GM15510 (cell line): Measurements from ENCODE around the gene ADIPOR2.

Experiments used
- POLR2A ChIP-seq: IDR thresholded peaks from 3 replicates; pipeline ENCODE4 v1.6.1; 2011; ENCODE audit warnings: borderline replicate concordance; ENCODE audit not compliant: insufficient read length; ENCODE audit errors: extremely low read depth

Gene ADIPOR2

DNA sequence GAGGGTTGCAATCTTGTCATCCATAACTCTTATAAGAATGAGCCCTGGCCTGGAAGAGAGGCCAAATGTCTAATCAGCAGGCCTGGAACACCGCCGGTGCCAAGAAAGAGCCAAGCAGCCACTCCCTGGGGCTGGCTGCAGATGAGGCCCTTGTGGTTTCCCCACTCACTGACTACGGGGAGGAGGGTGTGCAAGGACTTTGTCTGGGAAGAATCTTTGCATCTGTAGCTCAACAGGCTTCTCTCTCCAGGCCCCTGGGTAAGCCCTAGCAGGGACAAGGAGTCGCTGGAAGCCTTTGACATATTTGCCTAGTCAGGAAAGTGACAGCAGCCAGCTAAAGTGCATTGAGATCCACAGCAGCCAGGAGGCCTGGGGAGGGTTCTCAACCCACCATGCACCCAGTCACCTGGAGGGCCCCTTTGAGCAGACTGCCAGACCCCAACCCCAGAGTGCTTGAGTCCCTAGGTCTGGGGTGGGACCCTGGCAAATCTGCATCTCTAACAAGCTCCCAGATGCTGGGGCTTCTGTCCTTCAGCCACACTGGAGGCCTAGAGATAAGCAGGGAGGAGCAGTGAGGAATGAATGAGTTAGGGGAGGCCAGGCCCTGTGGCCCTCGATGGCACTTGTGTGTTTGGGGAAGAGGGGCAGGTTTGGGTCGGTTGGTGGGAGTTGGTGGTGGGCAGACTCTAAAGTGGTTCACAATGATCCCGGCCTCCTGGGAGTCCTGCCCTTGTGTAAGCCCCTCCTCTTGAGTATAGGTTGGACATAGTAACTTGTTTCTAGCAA lies 115.6 kb downstream of the ADIPOR2 start:
- no peak for TF ChIP-seq POLR2A

DNA sequence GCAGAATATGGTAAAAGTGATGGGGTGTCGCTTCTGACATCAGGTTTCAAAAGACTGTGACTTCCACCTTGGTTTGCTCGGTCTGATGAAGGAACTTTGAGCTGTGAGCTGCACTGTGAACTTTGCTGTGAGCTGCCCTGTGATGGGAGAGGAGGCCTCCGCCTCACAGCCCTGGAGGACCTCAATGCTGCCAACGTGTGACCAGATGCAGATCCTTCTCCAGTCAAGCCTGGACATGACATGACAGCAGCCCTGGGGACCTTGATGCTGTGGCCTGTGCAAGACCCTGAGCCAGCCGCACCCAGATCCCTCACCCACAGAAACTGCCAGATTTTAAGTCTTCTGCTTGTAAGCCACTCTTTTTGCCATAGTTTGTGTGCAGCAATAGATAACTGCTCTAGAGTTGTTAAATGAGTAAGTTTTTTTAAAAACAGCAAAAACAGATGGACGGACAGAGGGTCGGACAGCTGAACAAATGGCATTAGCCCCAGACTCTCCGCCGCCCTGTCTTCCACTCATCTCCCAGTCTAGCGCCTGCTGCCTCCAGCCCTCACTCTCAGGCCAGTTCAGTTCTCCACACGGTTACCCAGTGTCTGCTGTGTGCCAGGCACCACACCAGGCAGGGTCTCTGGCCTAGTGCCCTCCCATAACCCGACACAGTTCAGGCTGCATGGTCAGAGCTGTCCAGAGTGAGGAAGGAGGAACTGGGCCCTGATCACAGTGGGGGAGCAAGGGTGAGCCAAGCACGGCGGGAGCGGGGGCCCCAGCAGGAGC lies 116.4 kb downstream of the ADIPOR2 start:
- no peak for TF ChIP-seq POLR2A

DNA sequence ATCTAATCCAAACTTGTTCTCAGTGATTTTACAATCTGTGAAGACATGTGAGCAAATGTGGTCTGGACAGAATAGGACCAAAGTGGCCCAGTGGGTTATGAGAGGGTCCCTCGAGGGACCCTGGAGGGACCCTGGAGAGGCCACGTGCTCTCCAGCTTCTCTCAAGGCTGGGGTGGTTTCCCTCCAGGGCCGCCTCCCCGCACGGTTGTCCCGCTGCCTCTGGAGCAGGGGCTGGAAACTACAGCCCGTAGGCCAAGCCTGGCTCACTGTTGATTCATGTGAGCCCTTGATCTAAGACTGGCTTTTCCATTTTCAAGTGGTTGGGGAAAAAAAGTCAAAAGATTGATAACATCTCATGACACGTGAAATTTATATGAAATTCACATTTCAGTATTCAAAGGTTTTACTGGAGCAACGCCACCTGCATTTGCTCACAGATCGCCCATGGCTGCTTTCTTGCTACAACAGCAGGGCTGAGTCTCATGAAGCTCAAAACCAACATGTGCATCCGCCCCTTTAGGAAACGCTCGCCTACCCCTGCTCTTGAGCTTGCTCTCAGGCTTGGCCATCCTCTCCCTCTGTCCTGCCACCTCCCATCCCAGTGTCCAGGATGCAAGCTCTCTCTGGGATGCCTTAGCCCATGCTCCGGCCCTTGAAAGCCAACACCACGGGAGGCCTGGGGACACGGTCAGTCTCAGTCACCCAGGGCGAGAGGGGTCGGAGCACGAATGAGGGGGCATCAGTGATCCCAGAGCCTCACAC lies 117.3 kb downstream of the ADIPOR2 start:
- TF ChIP-seq POLR2A: no peak

DNA sequence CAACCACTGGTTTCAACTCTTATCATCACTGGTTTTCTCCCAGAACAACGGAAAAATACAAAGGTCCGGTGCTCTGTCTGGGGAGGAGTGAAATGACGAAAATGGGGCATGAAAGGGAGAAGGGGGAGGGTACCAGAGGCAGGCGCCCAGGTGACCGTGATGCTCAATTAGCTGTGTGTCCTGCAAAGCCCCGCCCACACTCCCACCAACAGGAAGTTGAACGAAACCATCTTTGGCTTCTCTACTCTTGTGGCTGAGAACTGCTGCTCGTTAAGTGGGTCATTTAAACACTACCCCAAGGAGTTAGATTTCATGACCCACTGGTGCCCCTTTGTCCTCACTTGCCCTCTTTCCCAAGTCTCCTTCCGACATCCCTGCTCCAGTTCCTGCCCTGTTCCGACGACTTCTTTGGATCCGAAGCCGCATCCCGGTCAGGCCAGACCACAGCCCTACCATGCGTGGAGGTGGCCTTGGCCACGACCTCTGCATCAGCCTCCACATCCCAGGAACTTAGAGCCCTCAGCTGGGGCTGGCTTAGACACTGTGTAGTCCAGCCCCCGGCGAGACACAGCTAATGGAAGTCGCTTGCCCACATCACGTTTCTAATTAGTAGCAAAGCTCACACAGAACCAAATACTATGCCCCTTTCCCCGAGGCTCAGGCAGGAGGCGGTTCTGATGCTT lies 118.1 kb downstream of the ADIPOR2 start:
- no peak for TF ChIP-seq POLR2A

DNA sequence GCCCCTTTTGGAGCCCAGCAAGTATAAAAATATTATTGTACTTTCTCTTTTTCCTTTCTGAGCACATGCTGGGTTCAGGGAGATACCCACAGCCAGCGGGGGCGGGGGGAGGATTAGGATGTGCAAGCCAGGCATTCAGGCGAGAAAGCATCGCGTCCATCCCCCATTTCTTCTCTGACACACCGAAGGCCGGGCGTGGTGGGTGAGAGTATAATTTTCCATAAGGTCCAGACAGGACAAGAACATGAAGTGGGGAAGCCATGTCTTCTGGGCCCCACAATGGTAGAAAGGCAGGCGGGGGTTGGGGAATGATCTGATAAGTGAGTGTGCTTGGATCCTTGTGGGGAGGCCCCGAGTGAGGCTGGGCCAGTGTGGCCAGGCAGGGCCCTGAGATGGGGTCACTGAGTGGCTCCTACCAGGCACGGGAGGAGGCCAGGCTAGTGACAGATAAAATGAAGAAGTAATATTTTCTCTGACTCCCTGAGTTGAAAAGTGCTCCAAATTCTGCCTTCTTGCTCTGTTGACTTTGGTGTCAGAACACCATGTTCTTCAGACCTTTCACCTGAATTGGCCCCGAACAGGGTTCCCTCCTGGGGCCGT lies 118.8 kb downstream of the ADIPOR2 start:
- TF ChIP-seq POLR2A: no peak

DNA sequence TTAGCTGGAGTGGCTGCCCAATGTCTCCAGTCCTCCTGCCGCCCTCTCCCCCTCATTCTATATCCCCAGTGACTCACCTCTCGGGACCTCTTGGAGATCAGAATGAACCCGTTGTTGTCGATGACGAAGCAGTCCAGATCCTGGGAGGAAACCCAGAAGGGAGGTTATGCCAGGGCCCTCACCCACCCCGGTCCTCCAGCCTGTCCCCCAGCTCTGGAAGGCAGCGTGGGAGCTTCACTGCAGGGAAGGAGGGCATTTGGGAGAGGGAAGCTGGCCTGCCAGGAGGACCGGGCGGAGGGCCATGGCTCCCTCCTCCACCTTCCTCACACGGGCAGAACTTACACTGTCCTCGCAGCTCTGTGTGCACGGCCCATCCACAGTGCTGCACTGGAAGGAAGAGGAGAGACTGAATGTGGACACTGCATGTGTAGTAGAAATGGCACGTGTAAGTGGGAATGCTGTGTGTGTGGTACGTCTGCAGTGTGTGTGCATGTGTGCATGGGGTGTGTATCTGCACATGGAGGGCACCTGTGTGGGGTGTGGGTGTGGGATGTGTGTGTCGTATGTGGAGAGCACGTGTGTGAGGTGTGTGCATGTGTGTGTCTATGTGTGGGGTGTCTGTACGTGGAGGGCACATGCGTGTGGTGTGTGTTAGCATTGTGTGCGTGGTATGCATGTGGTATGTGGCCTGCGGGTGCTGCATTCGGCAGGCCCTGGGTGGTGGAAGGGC lies 119.5 kb downstream of the ADIPOR2 start:
- TF ChIP-seq POLR2A: no peak

DNA sequence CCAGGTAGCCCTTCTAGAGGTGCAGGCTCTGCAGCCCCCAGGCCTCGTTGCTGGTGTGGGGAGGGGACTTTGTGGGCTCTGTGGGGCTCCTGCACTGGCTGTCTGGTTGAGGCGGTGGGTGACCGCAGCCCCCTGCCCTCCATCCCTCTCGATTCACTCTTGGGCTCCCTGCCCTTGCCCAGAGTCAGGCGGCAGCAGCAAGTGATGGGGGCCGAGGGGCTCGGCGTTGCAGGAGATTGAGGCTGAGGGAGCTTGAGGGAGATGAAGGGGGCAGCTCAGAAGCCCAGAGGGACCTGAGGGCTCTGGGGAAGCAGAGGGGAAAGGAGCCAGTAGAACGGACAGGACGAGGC lies 120.0 kb downstream of the ADIPOR2 start:
- no peak for TF ChIP-seq POLR2A

DNA sequence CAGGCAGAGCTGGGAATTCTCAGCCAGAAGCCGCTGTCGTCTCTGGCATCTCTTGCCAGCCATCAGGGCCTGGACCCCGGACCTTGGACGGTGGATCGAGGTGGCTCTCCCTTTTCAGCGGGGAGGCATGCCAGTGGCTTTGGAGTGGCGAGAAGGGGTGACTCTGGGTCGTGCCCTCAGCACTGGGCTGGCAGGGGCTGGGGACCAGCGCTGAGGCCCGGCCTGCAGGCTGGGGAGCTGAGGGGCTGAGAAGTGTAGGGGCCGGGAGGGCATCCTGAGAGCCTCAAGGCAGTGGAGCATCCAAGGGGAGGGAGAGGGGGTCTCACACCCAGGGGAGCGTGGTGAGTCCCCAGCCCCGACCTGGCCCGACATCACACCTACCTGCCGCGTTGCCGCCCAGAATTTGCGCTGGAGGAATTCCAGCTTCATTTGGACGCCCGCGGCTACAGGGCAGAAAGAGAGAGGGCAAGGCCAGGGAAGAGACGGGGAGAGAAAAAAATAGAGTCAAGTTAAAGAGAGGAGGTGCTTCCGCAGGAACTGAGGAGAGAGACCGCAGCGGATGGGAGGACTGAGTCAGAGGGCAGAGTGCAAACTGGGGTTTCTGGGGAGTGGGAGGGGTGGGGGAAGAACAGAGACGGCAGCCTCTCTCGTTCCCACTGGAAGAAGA lies 120.5 kb downstream of the ADIPOR2 start:
- TF ChIP-seq POLR2A: no peak

DNA sequence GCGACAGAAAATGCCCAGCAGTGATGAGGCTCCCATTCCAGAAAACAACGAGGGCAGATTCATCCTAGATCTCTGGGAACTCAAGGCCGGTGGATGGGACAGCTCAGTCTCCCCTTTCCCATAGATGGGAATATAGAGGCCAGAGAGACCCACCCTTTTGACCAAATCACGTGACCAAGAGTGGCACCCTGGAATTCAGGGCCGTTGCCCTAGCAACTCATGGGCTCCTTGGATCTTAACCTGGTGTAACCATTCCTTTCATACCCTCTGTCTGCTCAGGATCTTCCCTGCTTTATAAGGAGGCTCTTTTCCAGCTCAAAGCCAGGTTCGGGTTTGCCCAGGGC lies 121.0 kb downstream of the ADIPOR2 start:
- TF ChIP-seq POLR2A: no peak

DNA sequence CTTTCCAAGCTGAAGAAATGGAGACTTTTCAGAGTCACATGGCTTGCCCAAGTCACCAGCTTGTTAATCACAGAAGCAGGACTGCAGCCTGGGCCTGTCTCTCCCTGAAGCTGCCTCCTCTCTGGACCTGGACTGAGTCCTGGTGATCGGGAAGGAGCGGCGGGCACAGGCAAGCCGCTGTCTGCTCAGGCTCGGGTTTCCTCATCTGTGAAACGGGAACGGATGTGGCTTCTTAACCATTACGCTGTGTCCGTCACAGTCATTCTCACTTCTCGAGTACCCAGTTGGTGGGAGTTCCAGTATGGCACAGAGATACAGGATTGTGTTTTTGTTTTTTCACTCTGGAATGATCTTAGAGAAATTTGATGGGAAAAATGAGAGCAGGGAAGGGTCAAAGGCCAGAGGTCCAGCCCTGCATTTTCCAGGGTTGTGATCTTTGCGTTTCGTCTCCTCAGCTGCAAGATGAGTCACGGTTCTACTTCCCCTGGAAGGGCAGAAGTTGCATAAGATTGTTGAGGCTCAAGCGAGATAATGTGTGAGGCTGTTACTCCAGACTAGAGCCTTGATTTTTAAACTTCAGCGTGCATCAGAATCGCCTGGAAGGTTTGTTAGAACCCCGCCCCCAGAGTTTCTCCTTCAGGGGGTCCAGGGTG lies 121.9 kb downstream of the ADIPOR2 start:
- TF ChIP-seq POLR2A: no peak

DNA sequence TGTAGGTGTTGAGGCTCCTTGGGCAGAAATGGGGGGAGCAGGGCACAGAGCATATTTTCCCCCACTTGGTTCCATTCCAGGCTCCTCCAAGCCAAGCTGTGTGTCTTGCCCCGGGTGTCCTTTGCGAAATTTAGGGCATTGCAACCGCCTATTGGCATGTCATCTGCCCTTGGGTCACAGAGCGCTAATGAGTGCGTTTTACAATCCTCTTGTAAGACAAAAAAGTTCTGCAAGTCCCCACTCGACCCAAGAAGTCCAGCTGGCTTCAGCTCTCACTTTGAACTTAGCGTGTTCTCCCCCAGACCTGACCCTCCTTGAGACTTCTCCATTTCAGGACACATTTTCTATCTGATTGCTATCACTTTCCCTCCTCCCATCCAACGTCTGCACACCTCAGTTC lies 123.4 kb downstream of the ADIPOR2 start:
- TF ChIP-seq POLR2A: no peak

DNA sequence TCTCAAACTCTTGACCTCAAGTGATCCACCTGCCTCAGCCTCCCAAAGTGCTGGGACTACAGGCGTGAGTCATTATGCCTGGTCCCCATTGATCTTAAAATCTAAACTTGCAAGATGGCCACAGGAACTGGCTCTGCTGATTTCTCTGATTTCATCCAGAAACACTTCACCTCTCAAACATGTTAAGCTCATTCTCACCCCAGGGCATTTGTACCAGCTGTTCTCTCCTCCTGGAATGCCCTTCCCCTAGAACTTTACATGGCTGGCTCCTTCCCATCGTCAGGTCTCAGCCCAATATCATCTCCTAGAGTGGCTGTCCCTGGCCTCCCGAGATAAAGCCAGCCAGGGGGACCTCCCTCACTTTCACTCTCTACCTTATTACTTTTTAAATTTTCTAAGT lies 124.2 kb downstream of the ADIPOR2 start:
- no peak for TF ChIP-seq POLR2A

DNA sequence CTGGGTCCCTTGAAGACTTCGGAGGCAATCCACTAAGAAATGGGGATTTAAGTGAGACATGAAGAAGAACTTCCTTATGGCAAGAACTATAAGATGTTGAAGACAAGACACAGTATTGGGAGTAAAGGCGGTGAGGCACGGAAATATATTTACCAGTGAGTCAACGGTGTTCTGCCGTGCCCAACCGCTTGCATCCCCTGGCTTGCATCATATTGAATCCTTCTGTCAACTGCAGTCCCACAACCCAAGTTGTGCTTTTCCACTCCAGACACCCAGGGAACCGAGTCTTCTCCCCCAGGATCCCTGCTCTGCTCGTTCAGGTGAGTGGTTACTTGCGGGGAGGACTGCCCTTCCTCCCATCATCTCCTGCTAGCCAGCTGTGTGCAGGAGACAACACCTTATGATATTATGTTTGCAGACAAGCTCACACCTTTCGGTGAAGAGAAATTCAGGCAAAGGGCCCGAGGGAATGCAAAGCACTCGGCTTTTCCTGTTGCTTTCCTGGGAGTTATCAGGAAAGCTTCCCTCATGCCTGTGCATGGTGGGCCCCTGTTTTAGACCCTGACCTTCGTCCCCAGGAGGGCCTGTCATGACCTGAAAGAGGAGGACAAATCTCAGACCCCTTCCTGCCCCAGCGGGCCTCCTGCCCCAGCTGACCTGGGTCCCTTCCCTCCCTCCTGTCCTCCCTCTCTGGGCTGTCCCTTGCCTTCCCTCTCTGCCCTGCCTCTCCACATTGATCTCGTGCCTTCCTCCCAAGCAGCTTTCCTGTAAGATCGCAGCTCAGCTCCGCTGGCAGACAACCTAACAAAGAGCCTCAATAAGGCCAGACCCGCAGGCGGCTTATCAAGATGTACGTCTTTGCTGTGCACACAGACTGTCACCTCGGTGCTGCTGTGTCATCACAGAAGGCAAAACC lies 125.2 kb downstream of the ADIPOR2 start:
- no peak for TF ChIP-seq POLR2A
